ENCODE measurements around the gene COX10.

DNA sequence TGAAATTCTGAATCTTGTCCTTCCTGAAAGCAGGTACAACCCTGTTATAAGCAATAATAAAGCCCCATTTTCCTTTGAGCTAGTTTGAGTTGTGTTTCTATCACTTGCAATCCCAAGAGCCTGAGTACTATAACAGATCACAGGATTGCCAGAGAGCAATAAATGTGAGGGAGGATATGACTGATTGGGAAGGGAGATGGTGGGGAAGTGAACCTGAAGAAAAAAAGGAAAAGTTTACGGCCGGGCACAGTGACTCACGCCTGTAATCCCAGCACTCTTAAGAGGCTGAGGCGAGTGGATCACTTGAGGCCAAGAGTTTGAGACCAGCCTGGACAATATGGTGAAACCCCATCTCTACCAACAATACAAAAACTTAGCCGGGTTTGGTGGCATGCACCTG, 80.4 kb downstream of the COX10 start:
- TF ChIP-seq POLR2A (IDR thresholded peaks at IDR 0.05; ENCODE audit: low read length) (no peak), GATA1 (IDR thresholded peaks at IDR 0.05; ENCODE audit: low read depth, low read length) (no peak)

Data from erythroblast (primary cell).